Fibroblast of lung (primary cell): Measurements from ENCODE around the gene NKG7. TPM values are rescaled to one million over a fixed set of nuclear protein-coding genes. Genes with fewer than 3 reads are reported as not detected.

Source experiments
- DNase-seq, 2 donors: peaks; one replicate each; pipeline versions ENCODE4 v3.0.0 to v3.0.0-alpha.2; 2010; ENCODE audit warnings: low read depth in 2 of 2
- H2AFZ ChIP-seq: 2 replicates; pipeline ENCODE4 v1.5.1; 2012; ENCODE audit warnings: low read length, control low read depth, inconsistent platforms
- H3K27ac ChIP-seq: 2 replicates; pipeline ENCODE4 v1.5.1; 2011; ENCODE audit warnings: low read length, control low read depth; ENCODE audit not compliant: insufficient read depth
- H3K27me3 ChIP-seq: 2 replicates; pipeline ENCODE4 v1.5.1; 2011; ENCODE audit warnings: mild to moderate bottlenecking, low read length; ENCODE audit not compliant: control insufficient read depth, insufficient read depth
- H3K36me3 ChIP-seq: 2 replicates; pipeline ENCODE4 v1.5.1; 2011; ENCODE audit warnings: low read length; ENCODE audit not compliant: control insufficient read depth, insufficient read depth
- H3K4me1 ChIP-seq: 2 replicates; pipeline ENCODE4 v1.5.1; 2011; ENCODE audit warnings: low read length; ENCODE audit not compliant: control insufficient read depth, insufficient read depth; ENCODE audit errors: extremely low read depth
- H3K4me2 ChIP-seq: 2 replicates; pipeline ENCODE4 v1.5.1; 2011; ENCODE audit warnings: low read length, control low read depth; ENCODE audit not compliant: insufficient read depth; ENCODE audit errors: extremely low read depth
- H3K4me3 ChIP-seq, 4 experiments: fragments of 200-600 bp in 1 of 4; sonication (generic) in 1 of 4; replicated peaks in 1 of 4; 2 replicates each; pipeline ENCODE4 v1.5.1; 2011 to 2016; ENCODE audit warnings: low read length in 4 of 4, low read depth in 3 of 4, mild to moderate bottlenecking in 3 of 4, control low read depth in 2 of 4, inconsistent platforms in 1 of 4, mixed read lengths in 1 of 4; ENCODE audit not compliant: insufficient read depth in 1 of 4; ENCODE audit errors: control extremely low read depth in 1 of 4
- H3K79me2 ChIP-seq: 2 replicates; pipeline ENCODE4 v1.5.1; 2012; ENCODE audit warnings: mild to moderate bottlenecking, low read length, inconsistent platforms; ENCODE audit not compliant: control insufficient read depth, insufficient read depth
- H3K9ac ChIP-seq: 2 replicates; pipeline ENCODE4 v1.5.1; 2011; ENCODE audit warnings: mild to moderate bottlenecking, low read length, control low read depth; ENCODE audit not compliant: insufficient read depth
- H3K9me3 ChIP-seq: 2 replicates; pipeline ENCODE4 v1.5.1; 2012; ENCODE audit warnings: low read depth, low read length; ENCODE audit not compliant: control insufficient read depth, insufficient read depth
- H4K20me1 ChIP-seq: 2 replicates; pipeline ENCODE4 v1.5.1; 2011; ENCODE audit warnings: low read length; ENCODE audit not compliant: control insufficient read depth, insufficient read depth; ENCODE audit errors: extremely low read depth
- EZH2 ChIP-seq: IDR thresholded peaks from 2 replicates; pipeline ENCODE4 v1.5.1; 2012; ENCODE audit warnings: low read length, control low read depth, mild to moderate bottlenecking; ENCODE audit errors: missing control alignments
- polyA plus RNA-seq, 2 donors: library from polyadenylated mRNA; depleted of rRNA in 1 of 2; stranded (reverse) in 1 of 2; unstranded in 1 of 2; fragments of >200 nt; gene quantifications; 2 replicates each; pipeline ENCODE4 v1.2.1, GENCODE V29; 2011 to 2012; ENCODE audit warnings: missing spikeins in 1 of 2
- total RNA-seq: library from RNA; depleted of rRNA; stranded (reverse); fragments of >200 nt; gene quantifications from 2 replicates; pipeline ENCODE4 v1.2.1, GENCODE V29; 2014
- TF ChIP-seq, protein P1 (sequence below), 2 donors: IDR thresholded peaks in 1 of 2; conservative IDR thresholded peaks in 1 of 2; 1 replicate in 1 of 2; 2 replicates in 1 of 2; pipeline ENCODE4 v1.5.1; 2011 to 2012; ENCODE audit warnings: low read length in 2 of 2, control low read depth in 1 of 2, inconsistent platforms in 1 of 2, low read depth in 1 of 2, mild to moderate bottlenecking in 1 of 2

Gene NKG7
- total and polyA plus RNA-seq, 2 donors (not counting 1 experiment from before 2014, with no cell fraction given) = not detected

DNA sequence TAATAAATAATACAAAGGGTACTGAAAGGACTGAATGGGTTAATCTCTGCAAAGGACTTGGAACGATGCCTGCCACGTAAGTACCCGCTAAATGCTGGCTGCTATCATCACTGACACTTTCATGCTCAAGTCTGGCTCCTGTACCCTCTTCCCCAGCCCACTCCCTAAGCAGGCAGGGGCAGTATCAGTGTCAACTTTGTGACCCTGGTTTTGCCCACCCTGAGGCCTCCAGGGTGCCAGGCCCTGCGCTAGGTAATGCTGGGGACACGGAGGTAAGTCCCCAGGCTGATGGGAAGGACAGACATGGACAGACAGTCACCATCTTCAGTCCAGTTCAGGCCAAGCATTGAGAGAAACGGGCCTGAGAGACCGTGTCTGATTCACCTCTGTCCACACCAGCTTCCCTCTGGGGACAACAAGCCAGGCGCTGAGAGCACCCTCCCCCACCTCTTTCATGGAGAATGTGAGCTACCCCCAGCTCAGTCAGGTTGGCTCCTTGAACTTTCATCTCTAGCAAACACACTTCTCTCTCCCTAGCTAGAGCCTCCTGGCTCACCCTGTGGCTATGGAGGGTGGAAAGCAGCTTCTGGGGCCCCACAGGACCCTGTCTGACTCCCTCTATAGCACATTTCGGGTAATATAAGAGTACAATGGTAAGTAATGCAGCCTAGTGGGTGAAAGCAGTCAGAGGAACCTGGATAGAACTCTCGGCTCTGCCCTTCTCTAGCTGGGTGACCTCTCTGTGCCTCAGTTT is 7.1 kb downstream of the NKG7 start:
- Histone ChIP-seq H3K79me2 (peaks cover 4% of the 10 kb centered on the region), H3K27me3 (no peaks in the 10 kb centered on the region), H3K4me3 (peak overlapping the region; percentile 90 to 98 (median 95)), H4K20me1 (no peaks in the 10 kb centered on the region), H3K9me3 (no peaks in the 10 kb centered on the region), H3K4me1 (peaks cover 13% of the 10 kb centered on the region), H3K4me2 (peak overlapping the region; percentile 100), H3K27ac (peak overlapping the region; percentile 89), H2AFZ (peak overlapping the region; percentile 85), H3K36me3 (no peaks in the 10 kb centered on the region), H3K9ac (peak overlapping the region; percentile 84)
- peak; percentile 50 to 61 for DNase-seq
- TF ChIP-seq EZH2 = no peak
- TF ChIP-seq, protein P1, sequence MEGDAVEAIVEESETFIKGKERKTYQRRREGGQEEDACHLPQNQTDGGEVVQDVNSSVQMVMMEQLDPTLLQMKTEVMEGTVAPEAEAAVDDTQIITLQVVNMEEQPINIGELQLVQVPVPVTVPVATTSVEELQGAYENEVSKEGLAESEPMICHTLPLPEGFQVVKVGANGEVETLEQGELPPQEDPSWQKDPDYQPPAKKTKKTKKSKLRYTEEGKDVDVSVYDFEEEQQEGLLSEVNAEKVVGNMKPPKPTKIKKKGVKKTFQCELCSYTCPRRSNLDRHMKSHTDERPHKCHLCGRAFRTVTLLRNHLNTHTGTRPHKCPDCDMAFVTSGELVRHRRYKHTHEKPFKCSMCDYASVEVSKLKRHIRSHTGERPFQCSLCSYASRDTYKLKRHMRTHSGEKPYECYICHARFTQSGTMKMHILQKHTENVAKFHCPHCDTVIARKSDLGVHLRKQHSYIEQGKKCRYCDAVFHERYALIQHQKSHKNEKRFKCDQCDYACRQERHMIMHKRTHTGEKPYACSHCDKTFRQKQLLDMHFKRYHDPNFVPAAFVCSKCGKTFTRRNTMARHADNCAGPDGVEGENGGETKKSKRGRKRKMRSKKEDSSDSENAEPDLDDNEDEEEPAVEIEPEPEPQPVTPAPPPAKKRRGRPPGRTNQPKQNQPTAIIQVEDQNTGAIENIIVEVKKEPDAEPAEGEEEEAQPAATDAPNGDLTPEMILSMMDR (conservative IDR thresholded peaks at IDR 0.05 in 1 of 2, IDR thresholded peaks at IDR 0.05 in 1 of 2; ENCODE audit: low read depth in 1 of 2, low read length in 2 of 2) = peak; percentile 25

DNA sequence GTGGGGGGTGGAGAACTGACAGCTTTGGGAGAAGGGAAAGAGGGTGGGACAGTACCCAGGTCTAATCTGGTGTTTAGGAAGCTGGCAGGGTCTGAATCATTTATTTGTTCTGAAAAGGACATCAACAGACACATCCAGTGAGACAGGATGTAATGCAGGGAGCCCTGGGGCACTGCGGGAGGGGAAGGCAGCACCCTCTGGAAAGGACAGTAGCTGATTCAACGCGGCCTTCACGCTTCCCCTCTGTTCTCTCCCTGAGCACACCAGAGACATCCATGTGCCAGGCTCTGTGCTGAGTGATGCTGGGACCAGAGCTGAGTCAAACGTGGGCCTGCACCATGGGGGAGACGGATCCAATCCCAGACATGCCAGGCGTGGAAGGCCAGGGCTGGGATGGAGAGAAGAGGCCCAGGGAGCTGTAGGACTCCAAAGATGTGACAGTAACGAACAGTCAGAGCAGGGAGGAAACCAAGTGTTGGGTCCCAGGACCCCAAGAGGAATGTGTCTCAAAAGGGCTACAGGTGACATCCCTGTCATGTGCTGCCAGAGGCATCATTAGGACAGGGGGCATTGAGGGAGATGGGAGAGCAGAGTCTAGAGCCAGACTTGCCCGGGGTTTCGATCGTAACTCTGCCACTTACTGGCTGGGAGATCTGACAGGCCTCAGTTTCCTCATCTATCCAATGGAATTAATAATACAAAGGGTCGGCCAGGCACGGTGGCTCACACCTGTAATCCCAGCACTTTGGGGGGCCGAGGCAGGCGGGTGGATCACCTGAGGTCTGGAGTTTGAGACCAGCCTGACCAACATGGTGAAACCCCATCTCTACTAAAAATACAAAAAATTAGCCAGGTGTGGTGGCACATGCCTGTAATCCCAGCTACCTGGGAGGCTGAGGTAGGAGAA is 8.0 kb downstream of the NKG7 start:
- no peak overlapping the region for H3K9ac ChIP-seq
- no peak for DNase-seq
- H3K4me1 ChIP-seq = peaks cover 13% of the 10 kb centered on the region
- no peak overlapping the region for H3K4me2 ChIP-seq
- H3K9me3 ChIP-seq = no peaks in the 10 kb centered on the region
- H3K79me2 ChIP-seq = peaks cover 4% of the 10 kb centered on the region
- H4K20me1 ChIP-seq = no peaks in the 10 kb centered on the region
- H2AFZ ChIP-seq = no peak overlapping the region
- no peaks in the 10 kb centered on the region for H3K36me3 ChIP-seq
- H3K4me3 ChIP-seq = no peak overlapping the region
- TF ChIP-seq, protein P1 (conservative IDR thresholded peaks at IDR 0.05 in 1 of 2, IDR thresholded peaks at IDR 0.05 in 1 of 2; ENCODE audit: low read depth in 1 of 2, low read length in 2 of 2) = no peak
- no peak for TF ChIP-seq EZH2
- no peak overlapping the region for H3K27ac ChIP-seq
- H3K27me3 ChIP-seq = no peaks in the 10 kb centered on the region

DNA sequence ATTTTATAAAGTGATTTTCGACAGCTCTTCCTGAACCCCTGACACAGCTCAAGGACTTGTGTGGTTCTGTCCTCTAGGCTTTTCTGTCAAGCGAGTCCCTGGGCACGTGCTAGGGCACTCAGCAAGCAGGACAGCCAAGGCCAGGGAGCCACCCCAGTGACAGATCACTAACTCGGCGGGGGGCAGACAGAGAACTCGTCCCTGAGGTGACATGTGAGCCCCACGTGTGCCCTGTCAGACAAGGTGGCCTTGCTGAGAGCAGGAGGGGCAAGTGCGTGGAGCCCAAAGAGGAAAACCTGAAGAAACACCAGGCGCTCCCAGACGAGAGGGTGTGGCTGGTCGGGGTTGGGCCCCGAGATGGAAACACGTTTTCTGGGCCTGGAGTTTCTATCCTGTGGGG is 11.2 kb downstream of the NKG7 start:
- no peak overlapping the region for H2AFZ ChIP-seq
- H3K27me3 ChIP-seq = no peaks in the 10 kb centered on the region
- peaks cover 9% of the 10 kb centered on the region for H3K4me1 ChIP-seq
- H3K4me3 ChIP-seq = no peak overlapping the region
- no peak overlapping the region for H3K27ac ChIP-seq
- H4K20me1 ChIP-seq = no peaks in the 10 kb centered on the region
- peaks cover 4% of the 10 kb centered on the region for H3K79me2 ChIP-seq
- no peak overlapping the region for H3K4me2 ChIP-seq
- TF ChIP-seq EZH2 = no peak
- TF ChIP-seq, protein P1 (conservative IDR thresholded peaks at IDR 0.05 in 1 of 2, IDR thresholded peaks at IDR 0.05 in 1 of 2; ENCODE audit: low read depth in 1 of 2, low read length in 2 of 2) = no peak
- H3K36me3 ChIP-seq = no peaks in the 10 kb centered on the region
- H3K9ac ChIP-seq = no peak overlapping the region
- no peak for DNase-seq
- no peaks in the 10 kb centered on the region for H3K9me3 ChIP-seq
